Glutamatergic neuron (in vitro differentiated cells): Measurements from ENCODE around the gene INKA1. TPM values are rescaled to one million over a fixed set of nuclear protein-coding genes. Genes with fewer than 3 reads are reported as not detected.

Experiments
- DNase-seq: peaks from one replicate; pipeline ENCODE4 v3.0.0; 2022
- H3K27ac Mint-ChIP-seq: one replicate; pipeline ENCODE4 v1.8.0; 2020; ENCODE audit warnings: mild to moderate bottlenecking, mixed read lengths, inconsistent platforms; ENCODE audit not compliant: unreplicated experiment
- H3K27me3 Mint-ChIP-seq: one replicate; pipeline ENCODE4 v1.8.0; 2020; ENCODE audit warnings: mild to moderate bottlenecking, moderate library complexity, mixed read lengths, inconsistent platforms; ENCODE audit not compliant: unreplicated experiment
- H3K36me3 Mint-ChIP-seq: one replicate; pipeline ENCODE4 v1.8.0; 2020; ENCODE audit warnings: mild to moderate bottlenecking, mixed read lengths, inconsistent platforms; ENCODE audit not compliant: unreplicated experiment
- H3K4me1 Mint-ChIP-seq: one replicate; pipeline ENCODE4 v1.8.0; 2020; ENCODE audit warnings: mild to moderate bottlenecking, low read depth, mixed read lengths, inconsistent platforms; ENCODE audit not compliant: unreplicated experiment
- H3K4me3 Mint-ChIP-seq: one replicate; pipeline ENCODE4 v1.8.0; 2020; ENCODE audit warnings: mild to moderate bottlenecking, mixed read lengths, inconsistent platforms; ENCODE audit not compliant: unreplicated experiment
- H3K9me3 Mint-ChIP-seq: one replicate; pipeline ENCODE4 v1.8.0; 2020; ENCODE audit warnings: mild to moderate bottlenecking, moderate library complexity, mixed read lengths, inconsistent platforms; ENCODE audit not compliant: unreplicated experiment
- total RNA-seq: library from RNA; stranded (reverse); fragmentation: NEBNext Ultra II Directional; extraction: Animal tissue kit (Norgen Biotek cat#: 25700); gene quantifications from one replicate; pipeline ENCODE4 v1.2.1, GENCODE V29; 2021; ENCODE audit not compliant: unreplicated experiment
- TF ChIP-seq, protein P1 (sequence below): fragments of 200-600 bp; sonication (generic); IDR thresholded peaks from one replicate; pipeline ENCODE4 v1.5.0; 2021; ENCODE audit not compliant: partially characterized antibody, unreplicated experiment

The INKA1 gene
- total RNA-seq, 1 donor from 2014 or later: 4.2 TPM

DNA sequence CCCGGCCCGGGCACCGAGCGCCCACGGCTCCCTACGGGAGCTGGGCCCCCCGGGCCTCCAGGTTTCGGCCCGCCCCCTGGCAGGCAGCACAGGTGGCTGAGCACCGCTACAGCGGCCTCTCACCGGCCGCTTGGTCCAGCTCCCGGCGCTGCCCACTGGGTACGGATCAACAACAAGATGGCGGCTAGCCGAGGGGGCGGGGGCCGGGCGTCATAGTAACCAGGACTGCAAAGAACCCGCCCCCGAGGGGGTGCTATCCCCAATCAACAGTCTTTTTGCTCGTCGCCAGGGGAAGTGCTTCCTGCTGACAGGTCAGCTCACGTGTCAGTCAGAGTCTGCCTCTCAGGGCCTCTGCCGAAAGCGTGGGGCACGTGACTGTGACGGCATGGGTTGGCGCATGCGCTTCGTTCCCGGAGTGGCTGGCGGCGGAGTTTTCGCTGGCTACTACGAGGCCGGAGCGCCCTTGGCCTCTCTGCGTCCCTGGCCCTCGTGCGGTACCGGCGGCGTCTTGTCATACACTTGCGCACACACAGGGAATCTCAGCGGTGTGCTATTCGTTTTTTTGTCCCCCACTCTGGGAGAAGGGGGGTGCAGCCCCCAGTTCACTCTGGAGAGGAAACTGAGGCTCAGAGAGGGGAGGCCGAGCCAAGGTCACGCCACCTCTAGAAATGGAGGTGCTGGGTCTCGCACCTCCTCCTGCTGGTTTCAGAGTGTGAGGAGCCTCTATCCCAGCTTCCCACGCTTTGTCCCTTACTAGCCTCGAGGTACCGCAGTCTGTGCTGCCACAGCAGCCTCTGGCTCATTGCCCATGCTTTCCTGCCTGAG, 16.5 kb upstream of the INKA1 start, which contains the start of gene IP6K1:
Gene IP6K1 (minus strand): TSS at position 186 of the 825 bp plus-strand sequence. CDS start 38,502 bp downstream, outside the sequence.
- peak; percentile 100 for DNase-seq
- Mint-ChIP-seq H3K27me3 (peaks cover 10% of the 10 kb centered on the region), H3K27ac (peak within 1 kb of the TSS; percentile 88), H3K9me3 (peaks cover 6% of the 10 kb centered on the region), H3K36me3 (no peaks in the 10 kb centered on the region), H3K4me1 (peaks cover 11% of the 10 kb centered on the region), H3K4me3 (peak within 1 kb of the TSS; percentile 88)
- TF ChIP-seq, protein P1, sequence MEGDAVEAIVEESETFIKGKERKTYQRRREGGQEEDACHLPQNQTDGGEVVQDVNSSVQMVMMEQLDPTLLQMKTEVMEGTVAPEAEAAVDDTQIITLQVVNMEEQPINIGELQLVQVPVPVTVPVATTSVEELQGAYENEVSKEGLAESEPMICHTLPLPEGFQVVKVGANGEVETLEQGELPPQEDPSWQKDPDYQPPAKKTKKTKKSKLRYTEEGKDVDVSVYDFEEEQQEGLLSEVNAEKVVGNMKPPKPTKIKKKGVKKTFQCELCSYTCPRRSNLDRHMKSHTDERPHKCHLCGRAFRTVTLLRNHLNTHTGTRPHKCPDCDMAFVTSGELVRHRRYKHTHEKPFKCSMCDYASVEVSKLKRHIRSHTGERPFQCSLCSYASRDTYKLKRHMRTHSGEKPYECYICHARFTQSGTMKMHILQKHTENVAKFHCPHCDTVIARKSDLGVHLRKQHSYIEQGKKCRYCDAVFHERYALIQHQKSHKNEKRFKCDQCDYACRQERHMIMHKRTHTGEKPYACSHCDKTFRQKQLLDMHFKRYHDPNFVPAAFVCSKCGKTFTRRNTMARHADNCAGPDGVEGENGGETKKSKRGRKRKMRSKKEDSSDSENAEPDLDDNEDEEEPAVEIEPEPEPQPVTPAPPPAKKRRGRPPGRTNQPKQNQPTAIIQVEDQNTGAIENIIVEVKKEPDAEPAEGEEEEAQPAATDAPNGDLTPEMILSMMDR: no peak

DNA sequence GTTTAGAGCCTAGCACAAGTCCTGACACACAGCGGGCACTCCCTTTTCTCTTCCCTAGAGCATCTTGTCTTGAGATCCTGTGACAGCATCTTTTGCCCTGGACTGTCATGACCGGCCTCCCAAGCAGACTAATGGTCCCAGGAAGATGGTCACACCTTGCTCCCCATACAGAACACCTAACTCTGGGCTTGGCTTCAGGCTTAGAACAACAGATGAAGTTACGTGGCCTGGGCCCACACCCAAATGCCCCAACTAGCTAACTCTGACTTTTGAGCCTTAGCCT, 15.9 kb upstream of the INKA1 start:
- H3K36me3 Mint-ChIP-seq: no peaks in the 10 kb centered on the region
- H3K9me3 Mint-ChIP-seq: peaks cover 6% of the 10 kb centered on the region
- no peak for DNase-seq
- peaks cover 10% of the 10 kb centered on the region for H3K27me3 Mint-ChIP-seq
- peak overlapping the region; percentile 73 for H3K27ac Mint-ChIP-seq
- peak overlapping the region; percentile 81 for H3K4me3 Mint-ChIP-seq
- H3K4me1 Mint-ChIP-seq: peaks cover 11% of the 10 kb centered on the region
- TF ChIP-seq, protein P1: no peak

DNA sequence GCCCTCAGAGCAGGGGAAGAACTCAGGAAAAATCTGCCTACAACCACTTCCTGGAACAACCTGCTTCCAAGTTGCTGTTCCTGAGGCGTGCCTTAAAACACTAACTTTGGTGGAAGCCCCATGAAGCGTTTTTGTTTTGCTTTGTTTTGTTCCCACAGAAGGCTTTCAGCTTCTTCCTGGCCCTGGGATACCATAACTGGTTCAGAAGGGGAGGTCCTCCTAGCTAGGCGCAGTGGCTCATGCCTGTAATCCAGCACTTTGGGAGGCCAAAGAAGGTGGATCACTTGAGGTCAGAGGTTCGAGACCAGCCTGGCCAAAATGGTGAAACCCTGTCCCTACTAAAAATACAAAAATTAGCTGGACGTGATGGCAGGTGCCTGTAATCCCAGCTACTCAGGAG, 15.5 kb upstream of the INKA1 start:
- DNase-seq: no peak
- H3K36me3 Mint-ChIP-seq: no peaks in the 10 kb centered on the region
- peaks cover 6% of the 10 kb centered on the region for H3K9me3 Mint-ChIP-seq
- TF ChIP-seq, protein P1: no peak
- no peak overlapping the region for H3K4me3 Mint-ChIP-seq
- peaks cover 10% of the 10 kb centered on the region for H3K27me3 Mint-ChIP-seq
- peaks cover 11% of the 10 kb centered on the region for H3K4me1 Mint-ChIP-seq
- H3K27ac Mint-ChIP-seq: no peak overlapping the region

DNA sequence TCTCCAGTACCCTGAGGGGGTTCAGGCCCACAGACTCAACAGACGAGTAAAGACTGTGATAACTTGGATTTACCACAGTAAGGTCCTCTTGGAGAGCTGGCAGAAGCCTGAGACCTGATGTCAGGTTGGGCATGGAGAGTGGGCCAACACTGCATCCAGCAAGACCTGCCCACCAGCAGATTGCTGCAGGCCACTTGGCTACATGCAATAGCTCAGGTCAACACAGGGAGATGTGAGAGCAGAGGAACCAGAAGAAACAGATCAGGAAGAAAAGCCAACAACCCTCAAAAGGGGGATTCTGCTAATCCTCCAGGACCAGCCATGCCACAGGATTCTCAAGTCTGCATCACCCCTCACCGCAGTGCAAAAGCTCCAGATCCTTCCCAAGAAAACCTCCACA, 15.0 kb upstream of the INKA1 start:
- peaks cover 6% of the 10 kb centered on the region for H3K9me3 Mint-ChIP-seq
- TF ChIP-seq, protein P1: no peak
- H3K4me3 Mint-ChIP-seq: no peak overlapping the region
- H3K4me1 Mint-ChIP-seq: peaks cover 11% of the 10 kb centered on the region
- H3K36me3 Mint-ChIP-seq: no peaks in the 10 kb centered on the region
- H3K27me3 Mint-ChIP-seq: peaks cover 10% of the 10 kb centered on the region
- DNase-seq: no peak
- no peak overlapping the region for H3K27ac Mint-ChIP-seq

DNA sequence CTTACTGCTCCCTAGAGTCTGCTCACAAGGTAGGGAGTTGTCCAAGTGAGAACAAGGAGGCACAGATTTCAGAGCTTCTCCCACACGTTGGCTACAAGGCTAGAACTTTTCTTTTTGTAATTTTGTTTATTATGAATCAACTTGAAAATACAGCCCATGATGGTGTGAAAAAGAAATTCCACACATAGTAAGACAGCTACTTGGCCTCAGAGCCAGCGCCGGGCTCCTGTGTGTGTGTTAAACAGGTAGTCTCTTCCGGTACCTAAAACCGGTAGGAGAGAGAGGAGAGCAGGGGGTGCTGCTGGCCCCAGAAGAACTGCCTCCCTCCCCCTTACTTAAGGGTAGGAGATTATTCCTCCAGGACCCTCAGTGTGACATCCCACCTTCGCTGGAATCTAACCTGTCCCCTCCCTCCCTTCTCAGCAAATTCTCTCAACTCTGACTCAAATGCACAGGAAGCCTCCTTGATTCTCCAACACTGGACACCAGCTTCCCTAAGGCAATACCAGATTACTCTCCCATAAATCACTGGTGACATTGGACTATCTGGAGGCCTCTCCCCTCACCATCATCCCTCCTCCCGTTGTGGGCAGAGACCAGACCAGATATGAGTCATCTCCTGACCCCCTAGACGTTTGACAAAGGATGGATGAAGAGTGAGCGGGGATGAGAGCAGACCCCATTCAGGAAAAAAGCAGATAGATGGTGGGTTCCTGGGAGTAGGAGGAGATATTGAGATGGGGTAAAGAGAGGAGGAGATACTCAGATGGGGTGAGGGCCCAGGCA, 12.2 kb upstream of the INKA1 start:
- Mint-ChIP-seq H3K36me3 (no peaks in the 10 kb centered on the region), H3K9me3 (peaks cover 2% of the 10 kb centered on the region), H3K4me3 (no peak overlapping the region), H3K4me1 (peaks cover 5% of the 10 kb centered on the region), H3K27ac (no peak overlapping the region), H3K27me3 (peaks cover 10% of the 10 kb centered on the region)
- TF ChIP-seq, protein P1: no peak
- DNase-seq: no peak
